ENCODE results near the gene NOVA2. TPM values are rescaled to one million over a fixed set of nuclear protein-coding genes. Genes with fewer than 3 reads are reported as not detected.

The NOVA2 gene
- total RNA-seq, 1 experiment from 2014 or later = 2.5 TPM

MicroRNAs encoded within 50 kb of the gene (microRNA counts, 767-probe panel; counts per million panel counts)
- not detected for microRNA hsa-miR-769-3p
- microRNA hsa-miR-769-5p = not detected

Small RNAs within 50 kb of the gene (microRNA-seq; reads per million reads assigned to microRNA genes)
- 435 reads per million, percentile 75 among the genes with 10 or more reads in this experiment for gene MIR769 (ENCODE audit: borderline number of aligned reads)

Other genes with a start within 250 kb of the NOVA2 start
- 31.7 TPM for gene FBXO46, start 243.0 kb downstream of the NOVA2 start, total RNA-seq (2021; ENCODE audit: unreplicated experiment)
- 2.1 TPM for gene MEIOSIN, start 240.4 kb downstream of the NOVA2 start, total RNA-seq (2021; ENCODE audit: unreplicated experiment)
- 18.3 TPM for gene SIX5, start 204.6 kb downstream of the NOVA2 start, total RNA-seq (2021; ENCODE audit: unreplicated experiment)
- 52.5 TPM for gene DMPK, start 191.4 kb downstream of the NOVA2 start, total RNA-seq (2021; ENCODE audit: unreplicated experiment)
- gene DMWD, start 181.0 kb downstream of the NOVA2 start, total RNA-seq (2021; ENCODE audit: unreplicated experiment) = 56.8 TPM
- gene RSPH6A, start 158.6 kb downstream of the NOVA2 start, total RNA-seq (2021; ENCODE audit: unreplicated experiment) = 0.57 TPM
- gene SYMPK, start 110.7 kb downstream of the NOVA2 start, total RNA-seq (2021; ENCODE audit: unreplicated experiment) = 117 TPM
- gene FOXA3, start 109.5 kb downstream of the NOVA2 start, total RNA-seq (2021; ENCODE audit: unreplicated experiment) = 5.8 TPM
- gene IRF2BP1, start 87.7 kb downstream of the NOVA2 start, total RNA-seq (2021; ENCODE audit: unreplicated experiment) = 33.9 TPM
- gene MYPOP, start 71.3 kb downstream of the NOVA2 start, total RNA-seq (2021; ENCODE audit: unreplicated experiment) = 10.8 TPM
- not detected for gene NANOS2, start 59.1 kb downstream of the NOVA2 start, total RNA-seq (2021; ENCODE audit: unreplicated experiment)
- 12.2 TPM for gene CCDC61, start 21.6 kb upstream of the NOVA2 start, total RNA-seq (2021; ENCODE audit: unreplicated experiment)
- not detected for gene PGLYRP1, start 49.2 kb upstream of the NOVA2 start, total RNA-seq (2021; ENCODE audit: unreplicated experiment)
- not detected for gene IGFL4, start 67.1 kb upstream of the NOVA2 start, total RNA-seq (2021; ENCODE audit: unreplicated experiment)
- gene IGFL3, start 150.8 kb upstream of the NOVA2 start, total RNA-seq (2021; ENCODE audit: unreplicated experiment) = not detected
- not detected for gene IGFL2, start 174.4 kb upstream of the NOVA2 start, total RNA-seq (2021; ENCODE audit: unreplicated experiment)